HG03571 (cell line): ENCODE data around the gene RNF224.
A peak's percentile ranks its signal among the peaks of the same experiment; 100 is the strongest.

ENCODE experiments used
- ATAC-seq: cut with Tn5 transposase; IDR thresholded peaks from one replicate; pipeline ENCODE4 v1.9.1; 2021; ENCODE audit not compliant: unreplicated experiment

RNF224 gene

GRCh38 chr9:137269231-137269772 lies 42.0 kb downstream of the RNF224 start:
- no peak for ATAC-seq

- no peak for ATAC-seq
These were observed 43.8 kb downstream of the RNF224 start for GRCh38 chr9:137270929-137271695.

GRCh38 chr9:137271696-137272076 lies 44.4 kb downstream of the RNF224 start:
- no peak for ATAC-seq

GRCh38 chr9:137272241-137273094 lies 45.2 kb downstream of the RNF224 start:
- no peak for ATAC-seq

- ATAC-seq: no peak
These were observed 45.8 kb downstream of the RNF224 start for GRCh38 chr9:137273095-137273490.

- ATAC-seq: no peak
These were observed 46.5 kb downstream of the RNF224 start for GRCh38 chr9:137273611-137274320.

- no peak for ATAC-seq
These were observed 47.9 kb downstream of the RNF224 start for GRCh38 chr9:137275203-137275587.

GRCh38 chr9:137275588-137276472 lies 48.5 kb downstream of the RNF224 start:
- ATAC-seq: no peak

- no peak for ATAC-seq
These were observed 49.4 kb downstream of the RNF224 start for GRCh38 chr9:137276473-137277328.

GRCh38 chr9:137277329-137278041 lies 50.2 kb downstream of the RNF224 start, which contains the start of gene TOR4A:
TOR4A (plus strand) TSS chr9:137277726; CDS start chr9:137278690, 964 bp downstream.
- ATAC-seq: peak; percentile 58

GRCh38 chr9:137278061-137278701 lies 50.9 kb downstream of the RNF224 start:
- no peak for ATAC-seq
